CD14-positive monocyte (primary cell): ENCODE results near the gene TMEM242. TPM values are rescaled to one million over a fixed set of nuclear protein-coding genes. Genes with fewer than 3 reads are reported as not detected.
A peak's percentile ranks its signal among the peaks of the same experiment; 100 is the strongest.

Experiments used
- DNase-seq, 3 donors: peaks; one replicate each; pipeline ENCODE4 v3.0.0-alpha.2; 2011 to 2022
- H2AFZ ChIP-seq: 2 replicates; pipeline ENCODE4 v1.6.0; 2012; ENCODE audit warnings: mild to moderate bottlenecking, low read depth, low read length, inconsistent platforms; ENCODE audit not compliant: insufficient read depth, poor library complexity, severe bottlenecking
- H3K27ac ChIP-seq, 2 donors: 1 replicate in 1 of 2; 2 replicates in 1 of 2; pipeline ENCODE4 v1.5.1; 2012 to 2013; ENCODE audit warnings: low read length in 2 of 2, control low read depth in 1 of 2, inconsistent platforms in 1 of 2, low read depth in 1 of 2, mild to moderate bottlenecking in 1 of 2
- H3K27me3 ChIP-seq, 2 donors: one replicate each; pipeline versions ENCODE4 v1.6.0 to v1.6.1; 2011 to 2013; ENCODE audit warnings: low read length in 2 of 2; ENCODE audit not compliant: control insufficient read depth in 2 of 2, insufficient read depth in 2 of 2
- H3K36me3 ChIP-seq, 2 donors: replicated peaks in 1 of 2; 1 replicate in 1 of 2; 2 replicates in 1 of 2; pipeline versions ENCODE4 v1.5.1 to v1.6.1; 2012 to 2013; ENCODE audit warnings: low read length in 2 of 2, control low read depth in 1 of 2, inconsistent platforms in 1 of 2, mild to moderate bottlenecking in 1 of 2; ENCODE audit not compliant: insufficient read depth in 2 of 2, control insufficient read depth in 1 of 2
- H3K4me1 ChIP-seq, 2 donors: 1 replicate in 1 of 2; 2 replicates in 1 of 2; pipeline versions ENCODE4 v1.5.1 to v1.6.1; 2012 to 2013; ENCODE audit warnings: low read length in 2 of 2, control low read depth in 1 of 2, inconsistent platforms in 1 of 2, mild to moderate bottlenecking in 1 of 2, moderate library complexity in 1 of 2; ENCODE audit not compliant: insufficient read depth in 2 of 2, control insufficient read depth in 1 of 2
- H3K4me2 ChIP-seq: replicated peaks from 2 replicates; pipeline ENCODE3; 2012; ENCODE audit warnings: low read length, moderate library complexity, mild to moderate bottlenecking; ENCODE audit not compliant: poor library complexity, severe bottlenecking; ENCODE audit errors: extremely low read depth
- H3K4me3 ChIP-seq, 3 experiments: fragments of 200-600 bp in 1 of 3; sonication (generic) in 1 of 3; replicated peaks in 1 of 3; 1 replicate in 2 of 3; 2 replicates in 1 of 3; pipeline ENCODE4 v1.5.1; 2011 to 2013; ENCODE audit warnings: low read length in 3 of 3, mild to moderate bottlenecking in 3 of 3, control low read depth in 2 of 3, low read depth in 2 of 3, inconsistent platforms in 1 of 3, moderate library complexity in 1 of 3
- H3K79me2 ChIP-seq: 2 replicates; pipeline ENCODE4 v1.6.0; 2012; ENCODE audit warnings: mild to moderate bottlenecking, control low read depth, inconsistent platforms, low read length, moderate library complexity; ENCODE audit not compliant: insufficient read depth
- H3K9ac ChIP-seq: 2 replicates; pipeline ENCODE4 v1.6.0; 2017; ENCODE audit warnings: low read length, mild to moderate bottlenecking; ENCODE audit not compliant: insufficient read depth, poor library complexity, severe bottlenecking
- H3K9me3 ChIP-seq, 2 donors: replicated peaks in 1 of 2; 1 replicate in 1 of 2; 2 replicates in 1 of 2; pipeline versions ENCODE4 v1.5.1 to v1.6.1; 2012 to 2013; ENCODE audit warnings: low read length in 2 of 2, control low read depth in 1 of 2; ENCODE audit not compliant: control insufficient read depth in 1 of 2, insufficient read depth in 1 of 2
- H4K20me1 ChIP-seq: 2 replicates; pipeline ENCODE4 v1.6.0; 2012; ENCODE audit warnings: mild to moderate bottlenecking, low read length, control low read depth, moderate library complexity; ENCODE audit not compliant: insufficient read depth
- H3K27ac Mint-ChIP-seq, 7 donors: one replicate each; pipeline ENCODE4 v1.8.0; 2020; ENCODE audit warnings: mild to moderate bottlenecking in 7 of 7, mixed read lengths in 7 of 7, moderate library complexity in 6 of 7, inconsistent platforms in 2 of 7
- H3K27me3 Mint-ChIP-seq, 3 donors: one replicate each; pipeline ENCODE4 v1.8.0; 2021 to 2022; ENCODE audit warnings: low read depth in 3 of 3, mild to moderate bottlenecking in 3 of 3, mixed read lengths in 3 of 3, moderate library complexity in 3 of 3, inconsistent platforms in 1 of 3
- H3K36me3 Mint-ChIP-seq, 2 donors: one replicate each; pipeline ENCODE4 v1.8.0; 2020; ENCODE audit warnings: mixed read lengths in 2 of 2, inconsistent platforms in 1 of 2, mild to moderate bottlenecking in 1 of 2
- H3K4me1 Mint-ChIP-seq: one replicate; pipeline ENCODE4 v1.8.0; 2020; ENCODE audit warnings: mild to moderate bottlenecking, mixed read lengths
- H3K4me3 Mint-ChIP-seq, 2 donors: one replicate each; pipeline ENCODE4 v1.8.0; 2020; ENCODE audit warnings: mild to moderate bottlenecking in 2 of 2, mixed read lengths in 2 of 2, moderate library complexity in 1 of 2
- H3K9me3 Mint-ChIP-seq, 7 donors: one replicate each; pipeline ENCODE4 v1.8.0; 2020 to 2022; ENCODE audit warnings: mixed read lengths in 7 of 7, mild to moderate bottlenecking in 6 of 7, moderate library complexity in 6 of 7, inconsistent platforms in 2 of 7
- WGBS: methylation state at CpG from one replicate; pipeline ENCODE4 v1.1.5; 2013; ENCODE audit warnings: missing lambda C conversion rate; ENCODE audit not compliant: insufficient coverage; 5-methylcytosine and 5-hydroxymethylcytosine counted together
- intact Hi-C, 2 donors: fragments of 100-400 bp; cut with micrococcal nuclease; formaldehyde crosslinking; loops; one replicate each; pipeline versions ENCODE4 v1.15.0 to v1.15.1; 2023
- polyA plus RNA-seq, 3 donors: library from polyadenylated mRNA; depleted of rRNA in 1 of 3; unstranded in 2 of 3; stranded (reverse) in 1 of 3; fragments of 300-500 nt in 2 of 3; fragments of >200 nt in 1 of 3; fragmentation: Illumina TruSeq in 2 of 3; gene quantifications; 1 replicate in 2 of 3; 2 replicates in 1 of 3; pipeline ENCODE4 v1.2.3, GENCODE V29; 2012 to 2021
- TF ChIP-seq, protein P1 (sequence below): fragments of 200-600 bp; IDR thresholded peaks from one replicate; pipeline ENCODE4 v1.8.0; 2022; ENCODE audit warnings: antibody characterized with exemption, mild to moderate bottlenecking

The TMEM242 gene
- polyA plus RNA-seq, 3 donors = 5.6 to 9.8 (median 8.3) TPM

DNA sequence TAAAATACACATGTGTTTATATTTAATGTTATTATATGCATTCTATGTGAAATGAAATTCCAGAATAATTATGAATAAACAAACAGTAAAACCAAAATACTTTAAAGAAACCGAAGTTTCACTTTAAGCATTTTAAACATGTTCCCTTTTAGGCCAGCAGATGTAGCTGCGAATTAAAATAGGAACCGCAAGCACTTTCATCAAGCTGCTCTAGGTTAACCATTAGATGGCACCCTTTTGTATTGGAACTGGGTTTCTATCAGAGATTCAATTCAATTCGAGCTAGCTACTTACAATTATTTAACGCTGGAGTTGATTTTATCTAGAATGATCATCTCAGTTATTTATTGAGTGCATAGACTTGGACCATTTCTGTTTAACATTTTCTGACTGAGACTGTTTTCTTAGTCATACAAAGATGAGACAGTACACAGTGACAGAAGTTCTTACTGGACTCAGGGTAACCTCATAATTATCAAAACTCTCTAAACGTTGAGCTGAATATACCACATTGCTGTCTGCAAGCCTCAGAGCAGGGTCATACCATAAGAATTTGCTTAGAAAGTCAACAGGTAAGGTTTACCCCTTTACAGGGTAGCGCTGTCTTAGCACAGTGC, 8.5 kb downstream of the TMEM242 start:
- Histone ChIP-seq H3K4me2 (no peak overlapping the region), H2AFZ (no peak overlapping the region), H3K27me3 (no peaks in the 10 kb centered on the region), H4K20me1 (no peaks in the 10 kb centered on the region), H3K4me1 (peaks cover 21 to 22% of the 10 kb centered on the region in 2 donors), H3K4me3 (no peak overlapping the region), H3K36me3 (peaks cover 41 to 56% of the 10 kb centered on the region in 2 donors), H3K27ac (peak overlapping the region in 1 of 2 donors; percentile 17), H3K79me2 (no peaks in the 10 kb centered on the region), H3K9ac (no peak overlapping the region), H3K9me3 (no peaks in the 10 kb centered on the region)
- no CpG with 5 or more reads among the region's 7 CpGs for WGBS
- no peak overlapping the region for H3K4me3 Mint-ChIP-seq
- no peak overlapping the region for H3K27ac Mint-ChIP-seq
- H3K27me3 Mint-ChIP-seq = no peaks in the 10 kb centered on the region
- peak; percentile 38 to 66 (median 62) for DNase-seq
- intact Hi-C loops = loop anchor here (5.0 kb wide), 1 partner anchor 352 kb away; no protein-coding TSS in a partner anchor
- TF ChIP-seq, protein P1, sequence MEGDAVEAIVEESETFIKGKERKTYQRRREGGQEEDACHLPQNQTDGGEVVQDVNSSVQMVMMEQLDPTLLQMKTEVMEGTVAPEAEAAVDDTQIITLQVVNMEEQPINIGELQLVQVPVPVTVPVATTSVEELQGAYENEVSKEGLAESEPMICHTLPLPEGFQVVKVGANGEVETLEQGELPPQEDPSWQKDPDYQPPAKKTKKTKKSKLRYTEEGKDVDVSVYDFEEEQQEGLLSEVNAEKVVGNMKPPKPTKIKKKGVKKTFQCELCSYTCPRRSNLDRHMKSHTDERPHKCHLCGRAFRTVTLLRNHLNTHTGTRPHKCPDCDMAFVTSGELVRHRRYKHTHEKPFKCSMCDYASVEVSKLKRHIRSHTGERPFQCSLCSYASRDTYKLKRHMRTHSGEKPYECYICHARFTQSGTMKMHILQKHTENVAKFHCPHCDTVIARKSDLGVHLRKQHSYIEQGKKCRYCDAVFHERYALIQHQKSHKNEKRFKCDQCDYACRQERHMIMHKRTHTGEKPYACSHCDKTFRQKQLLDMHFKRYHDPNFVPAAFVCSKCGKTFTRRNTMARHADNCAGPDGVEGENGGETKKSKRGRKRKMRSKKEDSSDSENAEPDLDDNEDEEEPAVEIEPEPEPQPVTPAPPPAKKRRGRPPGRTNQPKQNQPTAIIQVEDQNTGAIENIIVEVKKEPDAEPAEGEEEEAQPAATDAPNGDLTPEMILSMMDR = peak; percentile 85
- H3K9me3 Mint-ChIP-seq = no peaks in the 10 kb centered on the region
- peaks cover 42% of the 10 kb centered on the region in 2 donors for H3K36me3 Mint-ChIP-seq
- peaks cover 19% of the 10 kb centered on the region for H3K4me1 Mint-ChIP-seq

DNA sequence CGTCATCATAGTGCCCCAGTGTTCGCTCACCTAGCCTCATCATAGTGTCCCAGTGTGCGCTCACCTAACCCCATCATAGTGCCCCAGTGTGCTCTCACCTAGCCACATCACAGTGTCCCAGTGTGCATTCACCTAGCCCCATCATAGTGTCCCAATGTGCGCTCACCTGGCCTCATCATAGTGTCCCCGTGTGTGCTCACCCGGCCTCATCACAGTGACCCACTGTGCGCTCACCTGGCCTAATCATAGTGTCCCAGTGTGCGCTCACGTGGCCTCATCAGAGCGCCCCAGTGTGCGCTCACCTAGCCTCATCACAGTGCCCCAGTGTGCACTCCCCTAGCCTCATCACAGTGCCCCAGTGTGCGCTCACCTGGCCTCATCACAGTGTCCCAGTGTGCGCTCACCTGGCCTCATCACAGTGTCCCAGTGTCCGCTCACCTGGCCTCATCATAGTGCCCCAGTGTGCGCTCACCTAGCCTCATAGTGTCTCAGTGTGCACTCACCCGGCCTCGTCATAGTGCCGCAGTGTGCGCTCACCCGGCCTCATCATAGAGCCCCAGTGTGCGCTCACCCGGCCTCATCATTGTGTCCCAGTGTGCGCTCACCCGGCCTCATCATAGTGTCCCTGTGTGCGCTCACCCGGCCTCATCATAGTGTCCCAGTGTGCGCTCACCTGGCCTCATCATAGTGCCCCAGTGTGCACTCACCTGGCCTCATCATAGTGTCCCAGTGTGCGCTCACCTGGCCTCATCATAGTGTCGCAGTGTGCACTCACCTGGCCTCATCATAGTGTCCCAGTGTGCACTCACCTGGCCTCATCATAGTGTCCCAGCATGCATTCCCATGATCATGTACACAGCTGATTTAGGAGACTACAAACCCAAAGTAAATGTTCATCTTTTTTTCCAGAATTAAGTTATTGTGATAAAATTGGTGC, 9.5 kb downstream of the TMEM242 start:
- peaks cover 39 to 47% of the 10 kb centered on the region in 2 donors for H3K36me3 ChIP-seq
- H3K79me2 ChIP-seq = no peaks in the 10 kb centered on the region
- no peaks in the 10 kb centered on the region for H4K20me1 ChIP-seq
- peaks cover 21 to 22% of the 10 kb centered on the region in 2 donors for H3K4me1 ChIP-seq
- TF ChIP-seq, protein P1 = no peak
- WGBS = 89% methylated on average over 29 of the region's 29 CpGs
- no peaks in the 10 kb centered on the region for H3K27me3 ChIP-seq
- no peak overlapping the region for H3K9ac ChIP-seq
- Mint-ChIP-seq H3K36me3 (peaks cover 38 to 40% of the 10 kb centered on the region in 2 donors), H3K9me3 (no peaks in the 10 kb centered on the region), H3K27me3 (no peaks in the 10 kb centered on the region), H3K4me1 (peaks cover 19% of the 10 kb centered on the region), H3K27ac (peak overlapping the region in 2 of 7 donors; percentile 32 to 44), H3K4me3 (no peak overlapping the region)
- H3K9me3 ChIP-seq = no peaks in the 10 kb centered on the region
- no peak overlapping the region for H2AFZ ChIP-seq
- H3K27ac ChIP-seq = no peak overlapping the region
- no peak overlapping the region for H3K4me3 ChIP-seq
- DNase-seq = peak in 1 of 3 donors; percentile 8
- no peak overlapping the region for H3K4me2 ChIP-seq
- intact Hi-C loops = no loop called here
